Neural crest cell (in vitro differentiated cells): ENCODE results near the gene SLC10A4. TPM values are rescaled to one million over a fixed set of nuclear protein-coding genes. Genes with fewer than 3 reads are reported as not detected.
"Not testable (repeated sequence)": the region's sequence is repeated elsewhere in the genome, so short reads cannot be mapped to it uniquely, and the experiment has no call there.

ENCODE experiments used
- DNase-seq: peaks from one replicate; pipeline ENCODE4 v3.0.0; 2021; ENCODE audit warnings: low read depth, mixed read lengths, low spot score
- H3K27ac Mint-ChIP-seq: one replicate; pipeline ENCODE4 v1.8.0; 2021; ENCODE audit warnings: mild to moderate bottlenecking, mixed read lengths; ENCODE audit not compliant: unreplicated experiment
- H3K27me3 Mint-ChIP-seq: 2 replicates; pipeline ENCODE4 v1.8.0; 2021; ENCODE audit warnings: low read depth, mild to moderate bottlenecking, mixed read lengths
- H3K36me3 Mint-ChIP-seq: 2 replicates; pipeline ENCODE4 v1.8.0; 2021; ENCODE audit warnings: low read depth, mild to moderate bottlenecking, mixed read lengths
- H3K4me1 Mint-ChIP-seq: 2 replicates; pipeline ENCODE4 v1.8.0; 2021; ENCODE audit warnings: mixed read lengths
- H3K4me3 Mint-ChIP-seq: one replicate; pipeline ENCODE4 v1.8.0; 2021; ENCODE audit warnings: mild to moderate bottlenecking, mixed read lengths
- H3K9me3 Mint-ChIP-seq: 2 replicates; pipeline ENCODE4 v1.8.0; 2021; ENCODE audit warnings: mixed read lengths
- CTCF ChIP-seq: fragments of 200-600 bp; sonication (generic); conservative IDR thresholded peaks from 2 replicates; pipeline ENCODE4 v1.5.0; 2021; ENCODE audit warnings: antibody characterized with exemption, mild to moderate bottlenecking
- total RNA-seq: library from RNA; stranded (reverse); gene quantifications from 2 replicates; pipeline ENCODE4 v1.2.1, GENCODE V29; 2021

The SLC10A4 gene
- total RNA-seq, 1 donor from 2014 or later = 2.2 TPM

DNA sequence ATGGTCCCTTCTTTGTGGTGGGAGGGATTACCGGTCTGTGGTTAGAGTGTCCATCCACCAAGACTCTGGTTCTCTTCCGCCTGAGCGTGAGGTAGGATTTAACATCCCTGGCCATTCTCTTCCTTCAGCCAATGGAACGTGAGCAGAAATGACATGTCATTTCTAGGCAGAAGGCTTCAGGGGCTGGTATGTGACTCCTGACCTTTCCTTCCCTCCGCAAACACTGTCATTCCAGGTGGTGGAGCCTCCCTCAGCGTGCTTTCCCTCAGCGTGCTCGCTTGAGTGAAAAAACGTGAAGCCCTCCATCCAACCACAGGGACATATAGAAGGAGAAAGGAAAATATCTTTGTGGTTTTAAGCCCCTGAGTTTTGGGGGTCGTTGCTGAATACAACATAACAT lies 34.0 kb upstream of the SLC10A4 start:
- DNase-seq = no peak
- Mint-ChIP-seq H3K27ac (no peak overlapping the region), H3K36me3 (no peaks in the 10 kb centered on the region)

DNA sequence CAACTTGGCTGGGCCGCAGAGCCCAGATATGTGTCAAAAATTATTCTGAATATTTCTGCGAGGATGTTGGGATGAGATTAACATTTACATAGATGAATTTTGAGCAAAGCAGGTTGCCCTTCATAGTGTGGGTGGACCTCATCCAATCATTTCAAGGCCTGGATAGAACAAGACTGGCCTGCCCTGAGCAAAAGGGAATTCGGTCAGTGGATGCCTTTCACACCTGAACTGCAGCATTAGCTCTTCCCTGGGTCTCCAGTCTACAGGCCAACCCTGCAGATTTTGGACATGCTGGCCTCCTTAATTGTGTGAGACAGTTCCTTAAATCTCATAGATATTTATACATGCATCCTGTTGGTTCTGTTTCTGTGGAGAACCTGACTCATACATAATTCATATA lies 32.4 kb upstream of the SLC10A4 start:
- Mint-ChIP-seq H3K27me3 (no peaks in the 10 kb centered on the region), H3K27ac (no peak overlapping the region)

More for the DNA sequence above, 34.0 kb upstream of the SLC10A4 start:
- Mint-ChIP-seq H3K9me3 (peaks cover 2% of the 10 kb centered on the region), H3K4me1 (no peaks in the 10 kb centered on the region), H3K27me3 (no peaks in the 10 kb centered on the region), H3K4me3 (no peak overlapping the region)
- TF ChIP-seq CTCF = no peak

DNA sequence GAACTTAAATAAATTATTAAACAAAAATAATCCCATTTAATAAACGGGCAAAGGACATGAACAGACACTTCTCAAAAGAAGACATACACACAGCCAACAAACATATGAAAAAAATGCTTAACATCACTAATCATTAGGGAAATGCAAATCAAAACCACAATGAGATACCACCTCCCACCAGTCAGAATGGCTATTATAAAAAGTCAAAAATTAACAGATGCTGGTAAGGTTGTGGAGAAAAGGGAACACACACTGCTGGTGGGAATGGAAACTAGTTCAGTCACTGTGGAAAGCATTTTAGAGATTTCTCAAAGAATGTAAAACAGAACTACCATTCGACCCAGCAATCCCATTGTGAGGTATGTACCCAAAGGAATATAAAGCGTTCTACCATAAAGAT lies 31.5 kb upstream of the SLC10A4 start:
- not testable (repeated sequence) for DNase-seq, H3K4me1 Mint-ChIP-seq, H3K27ac Mint-ChIP-seq, H3K9me3 Mint-ChIP-seq, H3K4me3 Mint-ChIP-seq, H3K27me3 Mint-ChIP-seq, H3K36me3 Mint-ChIP-seq

More for the DNA sequence above, 32.4 kb upstream of the SLC10A4 start:
- peaks cover 2% of the 10 kb centered on the region for H3K9me3 Mint-ChIP-seq
- DNase-seq = no peak
- H3K4me3 Mint-ChIP-seq = no peak overlapping the region
- H3K4me1 Mint-ChIP-seq = no peaks in the 10 kb centered on the region
- TF ChIP-seq CTCF = no peak
- H3K36me3 Mint-ChIP-seq = no peaks in the 10 kb centered on the region

GRCh38 chr4:48454591-48454990 lies 28.6 kb upstream of the SLC10A4 start:
- H3K9me3 Mint-ChIP-seq = peaks cover 2% of the 10 kb centered on the region
- H3K4me3 Mint-ChIP-seq = no peak overlapping the region
- no peaks in the 10 kb centered on the region for H3K36me3 Mint-ChIP-seq
- DNase-seq = no peak
- H3K27ac Mint-ChIP-seq = no peak overlapping the region
- no peak for TF ChIP-seq CTCF
- H3K27me3 Mint-ChIP-seq = no peaks in the 10 kb centered on the region
- H3K4me1 Mint-ChIP-seq = no peaks in the 10 kb centered on the region

- no peak for DNase-seq
- Mint-ChIP-seq H3K4me3 (no peak overlapping the region), H3K4me1 (no peaks in the 10 kb centered on the region), H3K27me3 (no peaks in the 10 kb centered on the region), H3K36me3 (no peaks in the 10 kb centered on the region), H3K9me3 (no peaks in the 10 kb centered on the region), H3K27ac (no peak overlapping the region)
- no peak for TF ChIP-seq CTCF
These were observed 22.1 kb upstream of the SLC10A4 start for GRCh38 chr4:48461000-48461399.

- DNase-seq = no peak
- Mint-ChIP-seq H3K27ac (no peak overlapping the region), H3K4me1 (no peaks in the 10 kb centered on the region), H3K4me3 (no peak overlapping the region), H3K9me3 (no peaks in the 10 kb centered on the region), H3K36me3 (no peaks in the 10 kb centered on the region), H3K27me3 (no peaks in the 10 kb centered on the region)
- no peak for TF ChIP-seq CTCF
These were observed 20.8 kb upstream of the SLC10A4 start for GRCh38 chr4:48462363-48462762.
